HG03354 (cell line): ENCODE measurements around the gene ZGRF1.
"Not testable (repeated sequence)": the region's sequence is repeated elsewhere in the genome, so short reads cannot be mapped to it uniquely, and the experiment has no call there.

Experiments
- ATAC-seq: cut with Tn5 transposase; IDR thresholded peaks from one replicate; pipeline ENCODE4 v1.9.1; 2021; ENCODE audit warnings: mild to moderate bottlenecking; ENCODE audit not compliant: unreplicated experiment, poor library complexity, severe bottlenecking

The ZGRF1 gene

GRCh38 chr4:112645541-112646329, 9.0 kb upstream of the ZGRF1 start:
- no peak for ATAC-seq

GRCh38 chr4:112644595-112645535, 8.2 kb upstream of the ZGRF1 start:
- ATAC-seq = not testable (repeated sequence)

GRCh38 chr4:112642526-112642925, 5.8 kb upstream of the ZGRF1 start:
- ATAC-seq = no peak

GRCh38 chr4:112637552-112637866, 800 bp upstream of the ZGRF1 start:
- peak; percentile 7 for ATAC-seq

GRCh38 chr4:112633477-112634235, 3.1 kb downstream of the ZGRF1 start:
- no peak for ATAC-seq

- ATAC-seq = no peak
These were observed 10.5 kb downstream of the ZGRF1 start for GRCh38 chr4:112626228-112626627.

GRCh38 chr4:112616984-112617383, 19.7 kb downstream of the ZGRF1 start:
- ATAC-seq = no peak

GRCh38 chr4:112612814-112613213, 23.9 kb downstream of the ZGRF1 start:
- ATAC-seq = not testable (repeated sequence)

- ATAC-seq = peak; percentile 84
These were observed 32.1 kb downstream of the ZGRF1 start for GRCh38 chr4:112604589-112604988.

GRCh38 chr4:112594993-112595392, 41.7 kb downstream of the ZGRF1 start:
- no peak for ATAC-seq

GRCh38 chr4:112593438-112594133, 43.1 kb downstream of the ZGRF1 start:
- peak; percentile 88 for ATAC-seq

- no peak for ATAC-seq
These were observed 44.0 kb downstream of the ZGRF1 start for GRCh38 chr4:112592717-112593116.

- ATAC-seq = no peak
These were observed 45.1 kb downstream of the ZGRF1 start for GRCh38 chr4:112591593-112591992.

- ATAC-seq = no peak
These were observed 47.5 kb downstream of the ZGRF1 start for GRCh38 chr4:112589206-112589605.

GRCh38 chr4:112585977-112586736, 50.6 kb downstream of the ZGRF1 start:
- no peak for ATAC-seq

- no peak for ATAC-seq
These were observed 69.2 kb downstream of the ZGRF1 start for GRCh38 chr4:112567536-112567935.

GRCh38 chr4:112564706-112565270, 71.9 kb downstream of the ZGRF1 start:
- no peak for ATAC-seq

GRCh38 chr4:112563431-112564200, 73.1 kb downstream of the ZGRF1 start:
- ATAC-seq = no peak
